HepG2 (cell line): Measurements from ENCODE around the gene TBC1D20. TPM values are rescaled to one million over a fixed set of nuclear protein-coding genes. Genes with fewer than 3 reads are reported as not detected.

Source experiments
- AKAP8 ChIP-seq: sonication (generic); formaldehyde crosslinking; IDR thresholded peaks from 2 replicates; pipeline ENCODE4 v1.5.1; 2020; ENCODE audit warnings: mild to moderate bottlenecking, missing genetic modification reagents
- HHEX ChIP-seq: IDR thresholded peaks from 2 replicates; pipeline ENCODE4 v1.6.1; 2016; ENCODE audit warnings: control low read depth
- ISL2 ChIP-seq: sonication (generic); formaldehyde crosslinking; IDR thresholded peaks from 2 replicates; pipeline ENCODE4 v1.5.0; 2020; ENCODE audit warnings: missing genetic modification reagents
- MEIS2 ChIP-seq: sonication (generic); formaldehyde crosslinking; IDR thresholded peaks from 2 replicates; pipeline ENCODE4 v1.9.0; 2021; ENCODE audit warnings: mild to moderate bottlenecking, missing genetic modification reagents
- MTERF4 ChIP-seq: sonication (generic); formaldehyde crosslinking; IDR thresholded peaks from 2 replicates; pipeline ENCODE4 v1.8.0; 2023; ENCODE audit warnings: mild to moderate bottlenecking, missing genetic modification reagents
- POLR2AphosphoS5 ChIP-seq: IDR thresholded peaks from 2 replicates; pipeline ENCODE4 v1.6.1; 2012; ENCODE audit warnings: low read depth, low read length
- RFXAP ChIP-seq: sonication (generic); formaldehyde crosslinking; IDR thresholded peaks from 2 replicates; pipeline ENCODE4 v1.4.0; 2020; ENCODE audit warnings: missing genetic modification reagents, borderline replicate concordance
- ZNF180 ChIP-seq: sonication (generic); formaldehyde crosslinking; IDR thresholded peaks from 2 replicates; pipeline ENCODE4 v1.4.0; 2020; ENCODE audit warnings: low read depth, missing genetic modification reagents, borderline replicate concordance
- ZNF225 ChIP-seq: sonication (generic); formaldehyde crosslinking; IDR thresholded peaks from 2 replicates; pipeline ENCODE4 v1.4.0; 2020; ENCODE audit warnings: mild to moderate bottlenecking, missing genetic modification reagents
- ZNF614 ChIP-seq: IDR thresholded peaks from 2 replicates; pipeline ENCODE4 v1.6.1; 2018; ENCODE audit warnings: missing biosample characterization, missing genetic modification reagents, inconsistent platforms, borderline replicate concordance
- polyA plus RNA-seq, 8 experiments: library from polyadenylated mRNA; depleted of rRNA in 3 of 8; stranded (reverse) in 7 of 8; unstranded in 1 of 8; fragments of >200 nt; fragmentation: Illumina TruSeq in 4 of 8; extraction: Trizol in 4 of 8; gene quantifications; 2 replicates each; pipeline versions ENCODE4 v1.2.1 to v1.2.3, GENCODE V29; 2011 to 2016; ENCODE audit warnings: low read depth in 4 of 8, missing spikeins in 1 of 8, mixed read lengths in 1 of 8; ENCODE audit not compliant: insufficient read depth in 1 of 8
- total RNA-seq, 5 experiments: library from RNA; depleted of rRNA; stranded (reverse); fragments of >200 nt; fragmentation: Illumina TruSeq; extraction: Trizol; gene quantifications; 2 replicates each; pipeline ENCODE4 v1.2.3, GENCODE V29; 2016; ENCODE audit warnings: low read depth in 1 of 5
- TF ChIP-seq, protein P1 (sequence below): sonication (generic); formaldehyde crosslinking; IDR thresholded peaks from 2 replicates; pipeline ENCODE4 v1.4.0; 2020; ENCODE audit warnings: missing genetic modification reagents

The TBC1D20 gene
- total and polyA plus RNA-seq, 2 of the 13 experiments (the other 11 are each of a cell fraction or from before 2014, with no cell fraction given), result 36.6 to 47.1 TPM

DNA sequence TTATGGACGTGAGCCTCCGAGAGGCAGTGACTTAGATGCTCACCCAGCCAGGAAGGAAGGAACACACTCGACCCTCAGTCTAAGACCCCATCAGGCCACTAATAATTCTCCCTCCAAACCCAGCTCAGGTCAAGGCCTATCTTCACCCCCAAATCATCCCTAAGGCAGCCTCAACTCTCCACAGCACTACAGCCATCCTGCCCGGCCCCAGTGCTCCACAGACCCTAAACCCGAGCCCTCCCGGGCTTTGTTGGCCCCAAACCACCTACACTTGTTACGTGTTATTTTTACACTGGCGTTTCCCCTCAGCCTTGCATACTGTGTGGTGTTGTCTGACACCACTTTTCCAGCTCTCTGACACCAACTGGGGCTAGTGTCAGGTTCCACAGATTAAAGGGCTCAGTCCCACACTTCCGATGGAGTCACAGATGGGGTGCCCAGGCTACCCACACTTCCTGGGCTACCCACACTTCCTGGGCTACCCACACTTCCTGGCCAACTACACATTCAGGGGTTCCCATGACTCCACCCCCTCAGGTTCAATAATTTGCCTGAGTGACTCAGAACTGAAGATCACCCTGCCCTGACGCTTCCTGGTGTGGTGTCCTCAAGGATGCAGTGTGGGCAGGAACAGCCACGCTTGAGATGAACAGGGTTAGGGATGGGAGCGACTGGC, 28.9 kb downstream of the TBC1D20 start (continued):
- TF ChIP-seq, protein P1, sequence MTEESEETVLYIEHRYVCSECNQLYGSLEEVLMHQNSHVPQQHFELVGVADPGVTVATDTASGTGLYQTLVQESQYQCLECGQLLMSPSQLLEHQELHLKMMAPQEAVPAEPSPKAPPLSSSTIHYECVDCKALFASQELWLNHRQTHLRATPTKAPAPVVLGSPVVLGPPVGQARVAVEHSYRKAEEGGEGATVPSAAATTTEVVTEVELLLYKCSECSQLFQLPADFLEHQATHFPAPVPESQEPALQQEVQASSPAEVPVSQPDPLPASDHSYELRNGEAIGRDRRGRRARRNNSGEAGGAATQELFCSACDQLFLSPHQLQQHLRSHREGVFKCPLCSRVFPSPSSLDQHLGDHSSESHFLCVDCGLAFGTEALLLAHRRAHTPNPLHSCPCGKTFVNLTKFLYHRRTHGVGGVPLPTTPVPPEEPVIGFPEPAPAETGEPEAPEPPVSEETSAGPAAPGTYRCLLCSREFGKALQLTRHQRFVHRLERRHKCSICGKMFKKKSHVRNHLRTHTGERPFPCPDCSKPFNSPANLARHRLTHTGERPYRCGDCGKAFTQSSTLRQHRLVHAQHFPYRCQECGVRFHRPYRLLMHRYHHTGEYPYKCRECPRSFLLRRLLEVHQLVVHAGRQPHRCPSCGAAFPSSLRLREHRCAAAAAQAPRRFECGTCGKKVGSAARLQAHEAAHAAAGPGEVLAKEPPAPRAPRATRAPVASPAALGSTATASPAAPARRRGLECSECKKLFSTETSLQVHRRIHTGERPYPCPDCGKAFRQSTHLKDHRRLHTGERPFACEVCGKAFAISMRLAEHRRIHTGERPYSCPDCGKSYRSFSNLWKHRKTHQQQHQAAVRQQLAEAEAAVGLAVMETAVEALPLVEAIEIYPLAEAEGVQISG (CRISPR knock-in tag), result 0 out of 2 replicates have a peak, but pooled peaks have one; percentile 14
- TF ChIP-seq ISL2, result 0 out of 2 replicates have a peak, but pooled peaks have one; percentile 32
- TF ChIP-seq AKAP8 (CRISPR knock-in tag), result 0 out of 2 replicates have a peak, but pooled peaks have one; percentile 56
- peak; percentile 60 for TF ChIP-seq POLR2AphosphoS5
- TF ChIP-seq MTERF4 (CRISPR knock-in tag), result 0 out of 2 replicates have a peak, but pooled peaks have one; percentile 40
- TF ChIP-seq MEIS2 (CRISPR knock-in tag), result 0 out of 2 replicates have a peak, but pooled peaks have one; percentile 6
- TF ChIP-seq ZNF180 (CRISPR knock-in tag), result 0 out of 2 replicates have a peak, but pooled peaks have one; percentile 26
- TF ChIP-seq ZNF225 (CRISPR knock-in tag), result 0 out of 2 replicates have a peak, but pooled peaks have one; percentile 25
- no peak for TF ChIP-seq ZNF614
- TF ChIP-seq RFXAP (CRISPR knock-in tag), result no peak
- TF ChIP-seq HHEX (CRISPR knock-in tag), result 0 out of 2 replicates have a peak, but pooled peaks have one; percentile 45
